Esophagus muscularis mucosa (tissue), 4 donors: ENCODE data around the gene TRPM6. TPM values are rescaled to one million over a fixed set of nuclear protein-coding genes. Genes with fewer than 3 reads are reported as not detected.

Experiments used
- DNase-seq: peaks from one replicate; pipeline ENCODE4 v3.0.0-alpha.2; 2017; ENCODE audit errors: extremely low spot score
- H3K27ac ChIP-seq, 4 donors: fragments of 200-600 bp; sonication (generic); replicated peaks in 1 of 4; 1 replicate in 3 of 4; 2 replicates in 1 of 4; pipeline ENCODE4 v1.5.1; 2016 to 2019; ENCODE audit warnings: mild to moderate bottlenecking in 1 of 4
- H3K27me3 ChIP-seq, 4 donors: fragments of 200-600 bp; sonication (generic); one replicate each; pipeline versions ENCODE4 v1.5.1 to v1.6.0; 2016 to 2019
- H3K36me3 ChIP-seq, 4 donors: fragments of 200-600 bp; sonication (generic); one replicate each; pipeline ENCODE4 v1.5.1; 2016 to 2019
- H3K4me1 ChIP-seq, 4 donors: fragments of 200-600 bp; sonication (generic); one replicate each; pipeline ENCODE4 v1.5.1; 2016 to 2019
- H3K4me3 ChIP-seq, 4 donors: fragments of 200-600 bp; sonication (generic); 1 replicate in 2 of 4; 2 replicates in 2 of 4; pipeline ENCODE4 v1.5.1; 2016 to 2019; ENCODE audit warnings: mild to moderate bottlenecking in 4 of 4, moderate library complexity in 1 of 4
- H3K9me3 ChIP-seq, 4 donors: fragments of 200-600 bp; sonication (generic); 1 replicate in 3 of 4; 2 replicates in 1 of 4; pipeline ENCODE4 v1.5.1; 2016 to 2019
- CTCF ChIP-seq, 3 experiments: fragments of 200-600 bp in 2 of 3; fragments of 450-650 bp in 1 of 3; sonication (generic) in 2 of 3; IDR thresholded peaks; one replicate each; pipeline ENCODE4 v1.5.1; 2017 to 2019; ENCODE audit warnings: antibody characterized with exemption in 3 of 3, mild to moderate bottlenecking in 2 of 3, moderate library complexity in 1 of 3
- EP300 ChIP-seq: sonication (generic); formaldehyde crosslinking; IDR thresholded peaks from one replicate; pipeline ENCODE4 v1.6.1; 2017; ENCODE audit warnings: antibody characterized with exemption
- POLR2A ChIP-seq: fragments of 450-650 bp; IDR thresholded peaks from one replicate; pipeline ENCODE4 v1.6.1; 2017; ENCODE audit warnings: antibody characterized with exemption, moderate library complexity, mild to moderate bottlenecking, low read depth
- POLR2AphosphoS5 ChIP-seq, 2 donors: sonication (generic); formaldehyde crosslinking; IDR thresholded peaks; one replicate each; pipeline ENCODE4 v1.6.1; 2017; ENCODE audit warnings: antibody characterized with exemption in 2 of 2
- WGBS: methylation state at CpG from one replicate; pipeline ENCODE4 v1.1.5; 2018; 5-methylcytosine and 5-hydroxymethylcytosine counted together
- intact Hi-C: fragments of 100-400 bp; cut with DNase I; formaldehyde crosslinking; loops from one replicate; pipeline ENCODE4 v1.15.1; 2023
- total RNA-seq, 4 donors: library from RNA; depleted of rRNA; stranded (reverse); fragments of >200 nt; gene quantifications; one replicate each; pipeline versions ENCODE4 v1.1.0 to v1.2.1, GENCODE V29; 2016

Gene TRPM6
- total RNA-seq, 4 donors from 2014 or later: 0.52 to 1.8 (median 1.2) TPM

DNA sequence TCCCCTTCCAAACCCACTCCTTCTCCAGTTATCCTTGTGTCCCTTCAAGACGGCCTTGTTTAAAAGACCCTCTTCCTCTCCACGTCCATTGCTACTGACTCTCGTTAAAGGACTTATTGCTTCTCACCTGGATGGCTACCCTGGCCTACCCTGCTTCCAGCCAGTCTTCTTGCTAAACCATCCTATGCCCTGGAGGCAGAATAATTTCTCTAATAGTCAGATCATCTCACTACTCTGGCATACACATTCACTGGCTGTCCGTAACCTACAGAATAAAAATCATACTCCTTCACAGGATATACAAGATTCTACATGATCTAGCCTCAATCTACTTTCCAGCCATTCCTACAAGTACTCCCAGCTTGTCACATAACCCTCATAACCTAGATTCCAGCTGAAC is 92.6 kb downstream of the TRPM6 start:
- no peaks in the 10 kb centered on the region for H3K9me3 ChIP-seq
- WGBS: 77% methylated on average over 4 of the region's 4 CpGs

DNA sequence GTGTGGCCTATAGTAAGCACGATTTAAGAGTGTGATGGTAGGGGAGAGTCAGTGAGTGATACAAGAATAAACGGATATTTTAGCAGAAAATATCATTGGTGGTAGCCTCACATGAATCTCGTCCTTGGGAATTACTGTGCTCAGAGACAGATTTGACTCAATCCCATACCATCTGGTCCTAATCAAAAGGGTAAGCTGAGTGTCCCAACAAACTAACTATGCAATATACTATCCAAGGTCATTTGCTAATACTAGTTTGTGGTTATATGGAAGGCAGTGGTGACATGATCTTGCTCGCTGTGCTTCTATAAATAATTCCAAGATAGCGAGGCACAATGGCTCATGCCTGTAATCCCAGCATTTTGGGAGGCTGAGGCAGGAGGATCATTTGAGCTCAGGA is 103.2 kb downstream of the TRPM6 start:
- Histone ChIP-seq H3K36me3 (no peaks in the 10 kb centered on the region), H3K4me3 (no peak overlapping the region), H3K4me1 (no peaks in the 10 kb centered on the region), H3K27me3 (no peaks in the 10 kb centered on the region), H3K9me3 (no peaks in the 10 kb centered on the region), H3K27ac (no peak overlapping the region)
- intact Hi-C loops: no loop called here
- WGBS: 86% methylated on average over 5 of the region's 5 CpGs
- no peak for TF ChIP-seq POLR2AphosphoS5 (IDR thresholded peaks at IDR 0.05)
- TF ChIP-seq EP300: no peak
- TF ChIP-seq POLR2A: no peak
- no peak for TF ChIP-seq CTCF (IDR thresholded peaks at IDR 0.05)
- no peak for DNase-seq

More for the DNA sequence above, 92.6 kb downstream of the TRPM6 start:
- no peak overlapping the region for H3K27ac ChIP-seq
- H3K36me3 ChIP-seq: no peaks in the 10 kb centered on the region
- DNase-seq: no peak
- no peaks in the 10 kb centered on the region for H3K4me1 ChIP-seq
- no peaks in the 10 kb centered on the region for H3K27me3 ChIP-seq
- H3K4me3 ChIP-seq: no peak overlapping the region
- TF ChIP-seq EP300: no peak
- TF ChIP-seq POLR2A: no peak
- no peak for TF ChIP-seq CTCF (IDR thresholded peaks at IDR 0.05)
- no peak for TF ChIP-seq POLR2AphosphoS5 (IDR thresholded peaks at IDR 0.05)
- intact Hi-C loops: no loop called here

DNA sequence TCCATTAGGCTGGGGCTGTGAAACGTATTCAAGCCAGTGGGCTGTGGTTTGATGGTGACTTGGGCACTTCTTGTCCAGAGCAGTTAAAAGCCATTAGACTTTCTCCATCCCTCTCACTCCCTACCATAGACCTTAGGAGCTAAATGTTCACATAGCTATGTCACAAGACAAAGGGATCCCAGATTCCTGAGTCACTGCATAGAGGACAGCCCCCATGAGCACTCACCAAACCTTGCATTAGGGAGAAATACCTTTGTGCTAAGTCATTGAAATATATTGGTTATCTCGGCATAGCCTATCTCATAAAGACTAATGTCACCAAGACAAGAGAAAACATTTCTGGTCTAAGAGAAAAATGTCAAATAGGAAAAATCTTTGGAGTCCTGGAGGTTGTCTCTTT is 104.3 kb downstream of the TRPM6 start:
- no peaks in the 10 kb centered on the region for H3K9me3 ChIP-seq
- H3K4me3 ChIP-seq: no peak overlapping the region
- H3K27ac ChIP-seq: no peak overlapping the region
- intact Hi-C loops: no loop called here
- no peak for TF ChIP-seq CTCF (IDR thresholded peaks at IDR 0.05)
- no peak for TF ChIP-seq POLR2AphosphoS5 (IDR thresholded peaks at IDR 0.05)
- TF ChIP-seq POLR2A: no peak
- TF ChIP-seq EP300: no peak
- H3K36me3 ChIP-seq: no peaks in the 10 kb centered on the region
- H3K4me1 ChIP-seq: no peaks in the 10 kb centered on the region
- WGBS: 80% methylated on average over 2 of the region's 2 CpGs
- DNase-seq: no peak
- no peaks in the 10 kb centered on the region for H3K27me3 ChIP-seq

- peaks cover 0 to 4% (median 0%) of the 10 kb centered on the region in 4 donors for H3K4me1 ChIP-seq
- peak; percentile 71 to 81 (median 80) for TF ChIP-seq CTCF (IDR thresholded peaks at IDR 0.05)
- TF ChIP-seq POLR2AphosphoS5 (IDR thresholded peaks at IDR 0.05): no peak
- TF ChIP-seq POLR2A: no peak
- intact Hi-C loops: loop anchor here (5.0 kb wide), 1 partner anchor 300 kb away; no protein-coding TSS in a partner anchor
- H3K36me3 ChIP-seq: no peaks in the 10 kb centered on the region
- peaks cover 0 to 8% (median 0%) of the 10 kb centered on the region in 4 donors for H3K27me3 ChIP-seq
- WGBS: 38% methylated on average over 8 of the region's 8 CpGs
- no peak overlapping the region for H3K4me3 ChIP-seq
- H3K9me3 ChIP-seq: no peaks in the 10 kb centered on the region
- no peak for DNase-seq
- H3K27ac ChIP-seq: no peak overlapping the region
These were observed 110.4 kb downstream of the TRPM6 start for GRCh38 chr9:74777136-74777879.
